ENCODE measurements around the gene G0S2.

The G0S2 gene

GRCh38 chr1:209674957-209675564, at the start of gene G0S2:
Gene G0S2 (plus strand): TSS chr1:209675412. CDS start chr1:209675685, 273 bp downstream.
- peak within 1 kb of the TSS; percentile 42 for H3K9ac ChIP-seq (ENCODE audit: low read depth, low read length)

GRCh38 chr1:209625791-209626285, 49.4 kb upstream of the G0S2 start:
- H3K4me1 ChIP-seq (ENCODE audit: control insufficient read depth, insufficient read depth, low read length) = peaks cover 11% of the 10 kb centered on the region
- H3K9ac ChIP-seq (ENCODE audit: low read depth, low read length) = no peak overlapping the region
- H3K27me3 ChIP-seq (ENCODE audit: control insufficient read depth, insufficient read depth, low read length) = no peaks in the 10 kb centered on the region
- no peak overlapping the region for H3K4me3 ChIP-seq (ENCODE audit: low read depth, low read length)
- no peaks in the 10 kb centered on the region for H3K9me3 ChIP-seq (ENCODE audit: control insufficient read depth, insufficient read depth, low read length)
- no peaks in the 10 kb centered on the region for H3K36me3 ChIP-seq (ENCODE audit: control insufficient read depth, insufficient read depth, low read length)

More at GRCh38 chr1:209674957-209675564, at the start of gene G0S2:
- Histone ChIP-seq H3K9me3 (ENCODE audit: control insufficient read depth, insufficient read depth, low read length) (no peaks in the 10 kb centered on the region), H3K36me3 (ENCODE audit: control insufficient read depth, insufficient read depth, low read length) (no peaks in the 10 kb centered on the region), H3K27me3 (ENCODE audit: control insufficient read depth, insufficient read depth, low read length) (peaks cover 84% of the 10 kb centered on the region), H3K4me3 (ENCODE audit: low read depth, low read length) (peak within 1 kb of the TSS; percentile 83), H3K4me1 (ENCODE audit: control insufficient read depth, insufficient read depth, low read length) (peaks cover 5% of the 10 kb centered on the region)

- no peaks in the 10 kb centered on the region for H3K27me3 ChIP-seq (ENCODE audit: control insufficient read depth, insufficient read depth, low read length)
- no peaks in the 10 kb centered on the region for H3K9me3 ChIP-seq (ENCODE audit: control insufficient read depth, insufficient read depth, low read length)
- H3K4me1 ChIP-seq (ENCODE audit: control insufficient read depth, insufficient read depth, low read length) = peaks cover 14% of the 10 kb centered on the region
- H3K4me3 ChIP-seq (ENCODE audit: low read depth, low read length) = no peak overlapping the region
- no peak overlapping the region for H3K9ac ChIP-seq (ENCODE audit: low read depth, low read length)
- no peaks in the 10 kb centered on the region for H3K36me3 ChIP-seq (ENCODE audit: control insufficient read depth, insufficient read depth, low read length)
These were observed 48.7 kb upstream of the G0S2 start for GRCh38 chr1:209626346-209627026.

GRCh38 chr1:209627027-209627731, 48.0 kb upstream of the G0S2 start:
- H3K36me3 ChIP-seq (ENCODE audit: control insufficient read depth, insufficient read depth, low read length) = no peaks in the 10 kb centered on the region
- H3K27me3 ChIP-seq (ENCODE audit: control insufficient read depth, insufficient read depth, low read length) = no peaks in the 10 kb centered on the region
- peaks cover 14% of the 10 kb centered on the region for H3K4me1 ChIP-seq (ENCODE audit: control insufficient read depth, insufficient read depth, low read length)
- no peaks in the 10 kb centered on the region for H3K9me3 ChIP-seq (ENCODE audit: control insufficient read depth, insufficient read depth, low read length)
- H3K4me3 ChIP-seq (ENCODE audit: low read depth, low read length) = no peak overlapping the region
- peak overlapping the region; percentile 55 for H3K9ac ChIP-seq (ENCODE audit: low read depth, low read length)

GRCh38 chr1:209627732-209628196, 47.4 kb upstream of the G0S2 start:
- Histone ChIP-seq H3K9ac (ENCODE audit: low read depth, low read length) (no peak overlapping the region), H3K4me3 (ENCODE audit: low read depth, low read length) (no peak overlapping the region), H3K36me3 (ENCODE audit: control insufficient read depth, insufficient read depth, low read length) (no peaks in the 10 kb centered on the region), H3K4me1 (ENCODE audit: control insufficient read depth, insufficient read depth, low read length) (peaks cover 14% of the 10 kb centered on the region), H3K9me3 (ENCODE audit: control insufficient read depth, insufficient read depth, low read length) (no peaks in the 10 kb centered on the region), H3K27me3 (ENCODE audit: control insufficient read depth, insufficient read depth, low read length) (no peaks in the 10 kb centered on the region)

- no peaks in the 10 kb centered on the region for H3K9me3 ChIP-seq (ENCODE audit: control insufficient read depth, insufficient read depth, low read length)
These were observed 46.5 kb upstream of the G0S2 start for GRCh38 chr1:209628618-209629299.

GRCh38 chr1:209629621-209630382, 45.4 kb upstream of the G0S2 start:
- Histone ChIP-seq H3K4me3 (ENCODE audit: low read depth, low read length) (no peak overlapping the region), H3K9ac (ENCODE audit: low read depth, low read length) (no peak overlapping the region), H3K36me3 (ENCODE audit: control insufficient read depth, insufficient read depth, low read length) (no peaks in the 10 kb centered on the region), H3K27me3 (ENCODE audit: control insufficient read depth, insufficient read depth, low read length) (no peaks in the 10 kb centered on the region), H3K9me3 (ENCODE audit: control insufficient read depth, insufficient read depth, low read length) (no peaks in the 10 kb centered on the region), H3K4me1 (ENCODE audit: control insufficient read depth, insufficient read depth, low read length) (peaks cover 14% of the 10 kb centered on the region)

More at GRCh38 chr1:209628618-209629299, 46.5 kb upstream of the G0S2 start:
- Histone ChIP-seq H3K4me1 (ENCODE audit: control insufficient read depth, insufficient read depth, low read length) (peaks cover 14% of the 10 kb centered on the region), H3K4me3 (ENCODE audit: low read depth, low read length) (no peak overlapping the region), H3K27me3 (ENCODE audit: control insufficient read depth, insufficient read depth, low read length) (no peaks in the 10 kb centered on the region), H3K36me3 (ENCODE audit: control insufficient read depth, insufficient read depth, low read length) (no peaks in the 10 kb centered on the region), H3K9ac (ENCODE audit: low read depth, low read length) (no peak overlapping the region)

GRCh38 chr1:209630383-209631225, 44.6 kb upstream of the G0S2 start:
- H3K4me3 ChIP-seq (ENCODE audit: low read depth, low read length) = no peak overlapping the region
- H3K9me3 ChIP-seq (ENCODE audit: control insufficient read depth, insufficient read depth, low read length) = no peaks in the 10 kb centered on the region
- H3K27me3 ChIP-seq (ENCODE audit: control insufficient read depth, insufficient read depth, low read length) = no peaks in the 10 kb centered on the region
- H3K9ac ChIP-seq (ENCODE audit: low read depth, low read length) = no peak overlapping the region
- peaks cover 14% of the 10 kb centered on the region for H3K4me1 ChIP-seq (ENCODE audit: control insufficient read depth, insufficient read depth, low read length)
- H3K36me3 ChIP-seq (ENCODE audit: control insufficient read depth, insufficient read depth, low read length) = no peaks in the 10 kb centered on the region

- H3K4me3 ChIP-seq (ENCODE audit: low read depth, low read length) = no peak overlapping the region
- H3K9me3 ChIP-seq (ENCODE audit: control insufficient read depth, insufficient read depth, low read length) = no peaks in the 10 kb centered on the region
- no peak overlapping the region for H3K9ac ChIP-seq (ENCODE audit: low read depth, low read length)
- H3K36me3 ChIP-seq (ENCODE audit: control insufficient read depth, insufficient read depth, low read length) = no peaks in the 10 kb centered on the region
- peaks cover 14% of the 10 kb centered on the region for H3K4me1 ChIP-seq (ENCODE audit: control insufficient read depth, insufficient read depth, low read length)
- no peaks in the 10 kb centered on the region for H3K27me3 ChIP-seq (ENCODE audit: control insufficient read depth, insufficient read depth, low read length)
These were observed 41.7 kb upstream of the G0S2 start for GRCh38 chr1:209633335-209633997.

Data from iPS-15b (cell line).